Muscle of leg (tissue), 11 donors: ENCODE results near the gene C12orf42. TPM values are rescaled to one million over a fixed set of nuclear protein-coding genes. Genes with fewer than 3 reads are reported as not detected.
"Not testable (repeated sequence)": the region's sequence is repeated elsewhere in the genome, so short reads cannot be mapped to it uniquely, and the experiment has no call there.

ENCODE experiments used
- DNase-seq: peaks from one replicate; pipeline ENCODE4 v3.0.0; 2013
- H3K27ac ChIP-seq: one replicate; pipeline ENCODE4 v1.5.1; 2013; ENCODE audit warnings: mild to moderate bottlenecking, low read length, control low read depth
- H3K27me3 ChIP-seq: one replicate; pipeline ENCODE4 v1.6.1; 2013; ENCODE audit warnings: low read length; ENCODE audit not compliant: control insufficient read depth, insufficient read depth
- H3K36me3 ChIP-seq: one replicate; pipeline ENCODE4 v1.6.1; 2013; ENCODE audit warnings: low read length; ENCODE audit not compliant: control insufficient read depth, insufficient read depth
- H3K4me1 ChIP-seq: one replicate; pipeline ENCODE4 v1.6.1; 2013; ENCODE audit warnings: low read length; ENCODE audit not compliant: control insufficient read depth, insufficient read depth
- H3K4me3 ChIP-seq: one replicate; pipeline ENCODE4 v1.5.1; 2013; ENCODE audit warnings: low read length, control low read depth
- H3K9me3 ChIP-seq: replicated peaks from 2 replicates; pipeline ENCODE4 v1.6.1; 2013; ENCODE audit warnings: low read depth, low read length; ENCODE audit not compliant: control insufficient read depth
- WGBS: methylation state at CpG from one replicate; pipeline ENCODE4 v1.1.5; 2013; ENCODE audit warnings: missing lambda C conversion rate; ENCODE audit not compliant: insufficient coverage; 5-methylcytosine and 5-hydroxymethylcytosine counted together
- polyA plus RNA-seq, 8 donors: library from polyadenylated mRNA; unstranded; fragments of 120-200 nt; gene quantifications; one replicate each; pipeline versions ENCODE4 v1.2.1 to v1.2.3, GENCODE V29; 2013; ENCODE audit warnings: inconsistent platforms in 1 of 8, low replicate concordance in 1 of 8; ENCODE audit not compliant: insufficient read length in 8 of 8, insufficient read depth in 1 of 8
- total RNA-seq: library from RNA; stranded (reverse); fragments of 120-200 nt; gene quantifications from one replicate; pipeline ENCODE4 v1.2.4, GENCODE V29; 2013

The C12orf42 gene
- total and polyA plus RNA-seq, 9 donors, result 0.98 to 2.4 (median 1.7) TPM

DNA sequence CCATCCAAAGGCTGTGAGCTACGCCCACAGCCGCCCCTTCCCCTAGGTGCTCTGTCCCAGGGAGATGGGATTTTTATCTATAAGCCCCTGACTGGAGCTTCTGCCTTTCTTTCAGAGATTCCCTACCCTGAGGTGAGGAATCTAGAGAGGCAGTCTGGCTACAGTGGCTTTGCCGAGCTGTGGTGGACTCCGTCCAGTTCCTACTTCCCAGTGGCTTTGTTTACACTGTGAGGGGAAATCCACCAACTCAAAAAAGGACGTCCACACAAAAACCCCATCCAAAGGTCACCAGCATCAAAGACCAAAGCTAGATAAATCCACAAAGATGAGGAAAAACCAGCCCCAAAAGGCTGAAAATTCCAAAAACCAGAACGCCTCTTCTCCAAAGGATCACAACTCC is 70.1 kb downstream of the C12orf42 start:
- not testable (repeated sequence) for H3K27ac ChIP-seq, H3K4me1 ChIP-seq, H3K27me3 ChIP-seq, H3K9me3 ChIP-seq, H3K4me3 ChIP-seq, DNase-seq, H3K36me3 ChIP-seq
- no CpG with 5 or more reads among the region's 6 CpGs for WGBS

DNA sequence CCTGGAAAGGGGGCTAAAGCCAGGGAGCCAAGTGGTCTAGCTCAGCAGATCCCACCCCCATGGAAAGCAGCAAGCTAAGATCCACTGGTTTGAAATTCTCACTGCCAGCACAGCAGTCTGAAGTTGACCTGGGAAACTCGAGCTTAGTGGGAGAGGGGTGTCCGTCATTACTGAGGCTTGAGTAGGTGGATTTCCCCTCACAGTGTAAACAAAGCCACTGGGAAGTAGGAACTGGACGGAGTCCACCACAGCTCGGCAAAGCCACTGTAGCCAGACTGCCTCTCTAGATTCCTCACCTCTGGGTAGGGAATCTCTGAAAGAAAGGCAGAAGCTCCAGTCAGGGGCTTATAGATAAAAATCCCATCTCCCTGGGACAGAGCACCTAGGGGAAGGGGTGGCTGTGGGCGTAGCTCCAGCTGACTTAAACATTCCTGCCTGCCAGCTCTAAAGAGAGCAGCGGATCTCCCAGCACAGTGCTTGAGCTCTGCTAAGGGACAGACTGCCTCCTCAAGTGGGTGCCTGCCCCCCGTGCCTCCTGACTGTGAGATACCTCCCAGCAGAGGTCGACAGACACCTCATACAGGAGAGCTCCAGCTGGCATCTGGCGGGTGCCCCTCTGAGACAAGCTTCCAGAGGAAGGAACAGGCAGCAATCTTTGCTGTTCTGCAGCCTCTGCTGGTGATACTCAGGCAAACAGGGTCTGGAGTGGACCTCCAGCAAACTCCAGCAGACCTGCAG is 70.8 kb downstream of the C12orf42 start:
- H3K4me3 ChIP-seq, H3K4me1 ChIP-seq, H3K36me3 ChIP-seq, H3K27me3 ChIP-seq, H3K9me3 ChIP-seq, DNase-seq, H3K27ac ChIP-seq: not testable (repeated sequence)
- WGBS, result 76% methylated on average over 3 of the region's 9 CpGs

GRCh38 chr12:103423516-103423910 is 72.3 kb downstream of the C12orf42 start:
- Histone ChIP-seq H3K27ac (no peak overlapping the region), H3K36me3 (no peaks in the 10 kb centered on the region), H3K4me3 (no peak overlapping the region), H3K27me3 (no peaks in the 10 kb centered on the region), H3K4me1 (peaks cover 2% of the 10 kb centered on the region), H3K9me3 (no peaks in the 10 kb centered on the region)
- no peak for DNase-seq
- WGBS, result no CpG with 5 or more reads among the region's 2 CpGs

GRCh38 chr12:103422746-103423515 is 72.8 kb downstream of the C12orf42 start:
- Histone ChIP-seq H3K27ac (no peak overlapping the region), H3K4me1 (peaks cover 2% of the 10 kb centered on the region), H3K9me3 (no peaks in the 10 kb centered on the region), H3K27me3 (no peaks in the 10 kb centered on the region), H3K36me3 (no peaks in the 10 kb centered on the region), H3K4me3 (no peak overlapping the region)
- no peak for DNase-seq
- 17% methylated on average over 1 of the region's 4 CpGs for WGBS

GRCh38 chr12:103422328-103422727 is 73.4 kb downstream of the C12orf42 start:
- DNase-seq, result no peak

GRCh38 chr12:103421402-103421801 is 74.4 kb downstream of the C12orf42 start:
- Histone ChIP-seq H3K4me1 (peaks cover 2% of the 10 kb centered on the region), H3K4me3 (no peak overlapping the region), H3K9me3 (no peaks in the 10 kb centered on the region), H3K27ac (no peak overlapping the region), H3K36me3 (no peaks in the 10 kb centered on the region), H3K27me3 (no peaks in the 10 kb centered on the region)
- no peak for DNase-seq
- WGBS, result no CpG with 5 or more reads among the region's 1 CpG

More at GRCh38 chr12:103422328-103422727, 73.4 kb downstream of the C12orf42 start:
- WGBS, result no CpG with 5 or more reads among the region's 4 CpGs
- H3K36me3 ChIP-seq, result no peaks in the 10 kb centered on the region
- no peak overlapping the region for H3K27ac ChIP-seq
- H3K27me3 ChIP-seq, result no peaks in the 10 kb centered on the region
- no peaks in the 10 kb centered on the region for H3K9me3 ChIP-seq
- no peak overlapping the region for H3K4me3 ChIP-seq
- H3K4me1 ChIP-seq, result peaks cover 2% of the 10 kb centered on the region

DNA sequence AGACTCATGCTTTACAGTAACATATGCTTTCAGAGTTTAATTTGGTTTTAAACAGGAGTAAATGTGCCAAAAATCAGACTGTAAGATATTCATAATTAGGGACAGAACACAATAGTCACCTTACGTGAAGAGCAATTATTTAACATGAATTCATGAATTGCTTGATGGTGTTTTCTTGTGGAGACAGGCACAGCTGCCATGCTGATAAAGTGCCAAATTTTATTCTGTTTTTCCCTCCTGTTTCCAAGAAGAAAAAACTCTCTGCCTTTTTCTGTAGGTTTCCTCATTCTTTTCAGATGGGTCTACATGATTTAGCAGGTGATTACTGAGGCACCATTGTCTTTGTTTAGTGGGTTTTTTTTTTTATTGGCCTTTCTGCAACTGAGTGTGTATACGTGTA is 80.1 kb downstream of the C12orf42 start:
- Histone ChIP-seq H3K9me3 (no peaks in the 10 kb centered on the region), H3K27me3 (no peaks in the 10 kb centered on the region), H3K4me3 (no peak overlapping the region), H3K27ac (no peak overlapping the region), H3K36me3 (no peaks in the 10 kb centered on the region), H3K4me1 (no peaks in the 10 kb centered on the region)
- DNase-seq, result no peak
- WGBS, result no CpG with 5 or more reads among the region's 2 CpGs

- no peak for DNase-seq
- Histone ChIP-seq H3K36me3 (no peaks in the 10 kb centered on the region), H3K4me3 (no peak overlapping the region), H3K27ac (no peak overlapping the region), H3K9me3 (no peaks in the 10 kb centered on the region), H3K4me1 (no peaks in the 10 kb centered on the region), H3K27me3 (no peaks in the 10 kb centered on the region)
- WGBS, result no CpG with 5 or more reads among the region's 3 CpGs
These were observed 94.3 kb downstream of the C12orf42 start for GRCh38 chr12:103401421-103401820.

DNA sequence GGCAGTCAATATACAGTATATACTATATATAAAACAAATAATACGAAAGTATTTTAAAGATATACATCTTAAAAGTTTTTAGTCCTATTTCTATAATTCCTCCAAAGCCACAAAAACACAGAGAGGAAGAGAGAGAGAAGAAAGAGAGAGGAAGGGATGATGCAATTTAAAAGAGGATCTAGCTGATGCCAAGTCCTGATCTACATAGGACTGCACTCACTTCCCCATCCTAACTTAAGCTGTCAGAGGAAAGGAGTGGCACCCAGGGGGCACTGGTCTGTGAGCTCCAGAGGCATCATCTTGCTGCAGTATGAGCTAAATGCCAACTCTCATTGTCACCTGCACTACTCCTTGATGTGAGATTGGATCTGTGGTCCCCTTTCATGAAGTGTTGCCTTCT is 95.8 kb downstream of the C12orf42 start:
- Histone ChIP-seq H3K9me3 (no peaks in the 10 kb centered on the region), H3K4me1 (no peaks in the 10 kb centered on the region), H3K36me3 (no peaks in the 10 kb centered on the region), H3K4me3 (no peak overlapping the region), H3K27me3 (no peaks in the 10 kb centered on the region), H3K27ac (no peak overlapping the region)
- DNase-seq, result no peak
- WGBS, result no CpG with 5 or more reads among the region's 1 CpG

DNA sequence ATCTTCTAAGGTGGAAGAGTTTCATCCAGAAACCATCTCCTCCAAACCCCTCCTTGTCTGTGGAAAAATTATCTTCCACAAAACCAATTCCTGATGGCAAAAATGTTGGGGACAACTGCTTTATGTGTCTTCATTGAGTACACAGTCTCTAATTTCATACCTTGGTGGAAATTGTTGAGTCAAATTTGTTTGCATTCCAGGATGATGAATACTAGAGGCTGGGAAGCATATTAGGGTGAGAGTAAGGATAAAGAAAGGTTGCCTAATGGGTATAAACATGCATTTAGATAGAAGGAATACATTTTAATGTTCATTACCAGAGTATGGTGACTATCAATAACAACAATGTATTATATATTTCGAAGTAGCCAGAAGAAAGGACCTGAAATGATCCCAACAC is 98.2 kb downstream of the C12orf42 start:
- H3K4me3 ChIP-seq, result no peak overlapping the region
- no peaks in the 10 kb centered on the region for H3K4me1 ChIP-seq
- H3K36me3 ChIP-seq, result no peaks in the 10 kb centered on the region
- WGBS, result no CpG with 5 or more reads among the region's 1 CpG
- no peaks in the 10 kb centered on the region for H3K27me3 ChIP-seq
- no peaks in the 10 kb centered on the region for H3K9me3 ChIP-seq
- DNase-seq, result no peak
- no peak overlapping the region for H3K27ac ChIP-seq
